GM21447 (cell line): ENCODE measurements around the gene HS1BP3.
A peak's percentile ranks its signal among the peaks of the same experiment; 100 is the strongest.

Source experiments
- ATAC-seq: cut with Tn5 transposase; IDR thresholded peaks from one replicate; pipeline ENCODE4 v1.9.1; 2021; ENCODE audit not compliant: unreplicated experiment

The HS1BP3 gene

DNA sequence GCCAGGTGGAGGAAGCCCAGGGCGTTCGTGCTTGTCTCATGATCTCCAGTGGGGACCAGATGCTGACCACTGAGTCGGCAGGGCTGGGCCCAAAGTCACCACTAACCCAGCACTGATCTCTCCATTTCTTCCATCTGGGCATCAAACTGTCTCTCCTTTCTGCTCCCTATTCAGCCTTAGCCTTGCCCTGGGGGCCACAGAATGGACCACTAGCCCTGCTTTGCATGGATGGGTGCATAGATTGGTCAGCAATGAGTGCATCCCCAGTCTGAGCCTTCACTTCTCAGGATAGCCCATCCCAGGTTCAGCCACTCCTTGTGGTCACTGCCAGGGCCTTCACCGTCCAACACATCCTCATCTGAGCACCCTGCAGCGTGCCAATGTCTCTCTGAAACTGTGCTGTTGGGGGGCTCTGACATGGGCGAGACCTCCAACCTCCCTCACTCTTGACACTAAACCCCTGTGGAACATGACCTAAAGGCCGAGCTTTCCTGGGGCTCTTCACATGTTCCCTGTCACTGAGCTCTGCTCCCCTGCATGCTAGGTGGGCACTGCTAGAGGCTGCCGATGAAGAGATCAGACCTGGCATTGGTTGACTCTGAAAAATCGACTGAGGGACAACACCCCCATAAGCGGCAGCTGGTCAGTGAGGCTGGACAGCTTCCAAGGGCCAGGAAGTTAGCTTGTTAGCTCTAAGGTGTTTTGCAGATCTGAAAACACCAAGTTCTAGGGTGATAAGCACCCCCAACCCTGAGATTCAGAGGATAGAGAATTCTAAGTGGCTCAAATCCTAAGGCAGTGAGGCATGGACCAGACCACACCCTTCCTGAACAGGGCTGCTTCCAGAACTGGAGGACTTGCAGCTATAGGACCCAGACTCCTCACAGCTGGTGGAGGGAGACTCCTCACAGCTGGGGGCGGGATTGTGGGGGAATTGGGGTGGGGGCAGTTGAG is 61.7 kb downstream of the HS1BP3 start:
- ATAC-seq: no peak

DNA sequence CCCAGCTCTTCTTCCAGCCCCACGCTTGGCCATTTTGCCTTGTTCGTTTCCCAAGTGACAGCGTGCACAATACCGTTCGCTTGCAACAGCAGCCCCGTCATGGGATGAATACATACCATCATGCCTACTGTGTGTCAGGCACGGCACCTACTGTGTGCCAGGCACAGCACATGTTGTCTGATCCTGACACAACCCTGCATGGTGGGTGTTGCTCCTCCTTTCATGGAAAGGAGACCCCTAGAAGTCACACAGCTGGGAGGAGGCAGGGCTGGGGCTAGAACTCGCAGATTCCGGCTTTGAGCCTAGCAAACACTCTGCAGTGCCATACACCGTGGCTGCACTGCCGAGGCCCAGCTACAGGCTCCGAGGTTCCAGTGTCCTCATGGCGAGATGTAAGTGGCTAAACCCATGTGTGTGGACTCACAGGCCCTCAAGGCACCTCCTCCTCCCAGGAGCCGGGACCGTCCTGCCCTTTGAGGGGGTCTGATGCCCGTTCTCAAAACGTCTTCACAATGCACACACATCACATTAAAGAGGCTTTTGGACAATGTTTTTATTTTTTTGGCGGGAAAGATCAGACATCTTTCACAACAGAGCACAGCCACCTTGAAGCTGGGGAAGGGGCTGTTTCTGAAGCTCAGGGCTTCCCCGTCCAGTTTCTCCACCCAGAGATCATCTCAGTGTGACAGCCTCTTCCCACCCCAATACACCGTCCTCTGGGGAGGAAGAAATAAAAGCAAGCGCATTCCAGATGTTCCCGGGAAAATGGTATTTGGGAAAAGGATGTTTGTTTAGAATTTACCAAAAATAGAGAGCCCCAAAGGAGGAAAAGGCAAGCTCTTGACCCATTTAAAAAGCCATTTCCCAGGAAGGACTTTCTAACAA is 64.9 kb downstream of the HS1BP3 start:
- ATAC-seq: no peak

DNA sequence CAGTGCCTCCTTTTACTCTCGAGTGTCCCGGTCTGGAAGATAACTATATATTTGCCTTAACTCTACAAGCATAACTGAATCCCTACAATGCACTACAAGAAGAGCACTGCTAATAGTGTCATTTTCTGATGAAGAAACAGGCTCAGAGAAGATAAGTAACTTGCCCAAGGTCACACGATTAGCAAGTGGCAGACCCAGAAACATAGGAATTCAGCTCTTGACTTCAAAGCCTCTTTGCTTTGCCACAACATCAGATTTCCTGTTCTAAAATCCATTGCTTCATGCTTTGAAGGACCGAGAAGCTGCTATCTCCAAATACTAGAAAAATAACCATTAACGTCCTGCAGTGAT is 65.6 kb downstream of the HS1BP3 start:
- no peak for ATAC-seq

DNA sequence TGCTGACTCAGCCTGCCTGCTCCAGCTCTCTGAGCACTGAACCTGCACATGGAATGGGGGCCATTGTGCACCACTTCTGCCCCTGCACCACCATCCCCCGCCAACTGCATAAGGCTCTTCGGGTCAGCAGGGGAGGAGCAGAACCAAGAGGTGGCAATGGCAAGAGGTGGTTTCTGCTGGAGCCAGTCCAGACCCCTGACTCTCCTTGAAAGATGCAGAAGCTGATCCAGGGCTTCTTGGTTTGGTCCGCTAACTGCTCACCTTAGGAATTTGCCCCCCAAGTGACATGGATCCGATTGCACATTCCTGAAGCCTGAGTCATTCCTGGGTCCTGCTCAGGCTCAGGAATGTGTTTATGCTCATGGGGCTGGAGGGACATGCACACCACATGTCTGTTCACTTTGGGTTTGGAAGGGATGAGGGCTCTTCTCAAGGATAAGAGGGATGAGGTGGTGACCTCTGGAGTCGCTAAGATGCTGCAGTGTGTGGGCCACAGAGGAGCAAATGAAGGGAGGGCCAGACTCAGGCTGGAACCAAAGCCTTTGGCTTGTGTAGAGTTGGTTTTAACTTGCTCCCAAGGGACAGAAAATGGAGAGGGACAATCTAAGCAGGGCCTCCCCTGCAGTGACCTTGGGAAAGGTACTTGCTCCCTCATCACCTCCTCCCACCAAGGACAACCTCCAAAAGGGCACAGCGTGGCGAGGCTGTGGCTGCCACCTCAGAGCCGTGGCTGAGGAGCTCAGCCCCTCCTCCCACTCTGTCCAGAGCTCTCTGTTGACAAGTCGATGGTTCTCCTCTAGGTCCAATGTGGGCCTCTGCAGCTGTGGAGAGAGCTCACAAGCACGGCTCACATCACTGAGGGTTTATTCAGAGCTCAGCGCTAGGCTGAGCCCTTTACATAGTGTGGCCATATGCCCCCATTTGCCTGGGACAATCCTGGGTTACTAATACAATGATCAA is 66.2 kb downstream of the HS1BP3 start:
- no peak for ATAC-seq

DNA sequence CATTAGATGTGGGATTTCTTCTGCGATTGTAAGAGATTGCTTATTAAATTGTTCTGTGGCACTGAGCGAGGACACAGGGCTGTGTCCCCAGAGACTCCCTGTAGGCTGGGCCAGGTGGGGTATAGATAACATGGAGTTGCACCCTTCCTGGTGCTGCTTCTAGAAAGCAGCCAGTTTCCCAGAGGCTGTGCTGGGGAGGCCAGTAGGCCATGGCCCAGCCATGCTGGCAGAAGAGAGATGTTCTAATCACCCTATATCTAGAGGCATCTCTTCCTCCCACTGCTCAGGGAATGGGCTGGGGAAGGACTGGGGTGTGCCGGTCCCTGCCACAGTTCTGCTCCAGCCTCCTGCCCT is 66.9 kb downstream of the HS1BP3 start:
- no peak for ATAC-seq

DNA sequence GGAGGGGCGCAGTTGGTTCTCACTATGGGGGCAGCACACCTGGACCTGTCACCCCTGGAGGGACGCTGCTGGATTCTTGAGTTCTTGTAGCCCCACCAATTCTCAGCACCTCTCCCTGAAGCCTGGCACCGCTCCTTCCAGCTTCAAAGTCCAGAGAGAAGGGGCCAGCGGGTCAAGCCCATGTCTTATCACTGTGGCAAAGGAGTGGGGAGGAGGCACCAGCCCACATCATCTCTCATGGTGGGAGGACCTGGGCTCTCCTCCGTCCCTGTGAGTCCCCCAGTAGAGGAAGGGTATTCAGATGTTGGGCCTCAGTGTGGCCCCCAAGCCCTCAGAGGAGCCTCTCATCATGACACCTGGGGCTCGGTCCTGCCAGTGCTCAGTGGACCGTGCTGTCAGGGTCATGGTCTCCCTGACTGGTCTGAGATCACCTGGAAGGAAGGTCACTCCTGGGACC is 67.4 kb downstream of the HS1BP3 start:
- ATAC-seq: no peak

DNA sequence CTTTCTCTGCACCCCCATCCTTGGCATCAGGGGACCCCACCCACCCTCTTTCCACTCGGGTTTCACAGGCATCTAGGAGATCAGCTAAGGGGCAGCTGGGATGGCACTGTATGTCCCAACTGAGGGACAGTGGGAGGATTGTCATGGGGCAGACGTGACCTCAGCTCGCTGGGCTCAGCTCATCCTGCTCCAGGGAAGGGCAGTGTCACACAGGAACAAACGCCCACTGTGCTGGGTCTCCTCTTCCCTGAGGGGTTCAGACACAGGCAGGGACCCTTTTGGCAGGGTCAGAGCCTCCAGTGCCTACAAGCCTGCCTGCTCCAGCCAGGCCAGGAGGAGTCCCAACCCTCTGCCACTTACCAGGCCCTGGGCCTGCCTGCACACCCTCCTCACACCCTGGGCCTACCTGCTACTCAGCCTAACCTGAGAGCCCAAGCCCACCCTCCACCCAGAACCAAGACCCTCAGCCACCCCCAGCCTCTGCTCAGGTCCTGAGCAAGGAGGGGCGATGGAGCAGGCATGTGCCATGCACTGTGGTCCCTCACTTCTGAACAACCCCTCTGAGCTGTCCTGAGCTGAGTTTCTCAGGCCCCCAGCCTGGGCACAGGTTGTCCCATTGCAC is 68.2 kb downstream of the HS1BP3 start:
- ATAC-seq: no peak

DNA sequence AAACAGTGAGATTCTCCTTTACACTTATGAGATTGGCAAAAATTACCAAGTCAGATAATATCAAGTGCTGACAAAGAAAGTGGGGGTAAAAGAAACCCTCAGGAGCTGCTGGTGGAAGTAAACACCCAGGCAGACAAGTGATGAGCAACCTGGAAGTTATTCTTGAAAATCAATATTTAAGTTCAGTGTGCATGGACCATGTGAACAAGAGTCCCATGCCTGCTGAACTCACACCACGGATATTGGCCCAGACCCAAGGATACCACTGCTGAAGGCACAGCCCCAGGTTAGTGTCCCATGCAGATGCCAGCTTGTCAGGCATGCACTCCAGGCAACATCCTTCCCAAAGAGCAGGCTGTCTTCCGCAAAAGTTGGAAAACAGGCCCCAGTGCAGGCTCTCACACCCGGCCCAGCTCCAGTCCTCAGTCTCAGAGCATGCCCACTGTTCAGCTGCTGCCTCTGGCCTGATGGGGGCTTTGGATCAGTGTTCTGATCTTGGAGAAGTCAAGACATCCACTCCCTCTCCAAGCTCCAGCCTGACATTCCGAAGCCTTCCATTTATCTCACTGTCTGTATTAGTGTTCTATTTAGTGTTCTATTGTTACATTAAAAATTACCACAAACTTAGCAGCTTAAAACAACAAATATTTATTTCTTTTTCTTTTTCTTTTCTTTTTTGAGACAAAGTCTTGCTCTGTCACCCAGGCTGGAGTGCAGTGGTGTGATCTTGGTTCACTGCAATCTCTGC is 70.0 kb downstream of the HS1BP3 start:
- no peak for ATAC-seq

DNA sequence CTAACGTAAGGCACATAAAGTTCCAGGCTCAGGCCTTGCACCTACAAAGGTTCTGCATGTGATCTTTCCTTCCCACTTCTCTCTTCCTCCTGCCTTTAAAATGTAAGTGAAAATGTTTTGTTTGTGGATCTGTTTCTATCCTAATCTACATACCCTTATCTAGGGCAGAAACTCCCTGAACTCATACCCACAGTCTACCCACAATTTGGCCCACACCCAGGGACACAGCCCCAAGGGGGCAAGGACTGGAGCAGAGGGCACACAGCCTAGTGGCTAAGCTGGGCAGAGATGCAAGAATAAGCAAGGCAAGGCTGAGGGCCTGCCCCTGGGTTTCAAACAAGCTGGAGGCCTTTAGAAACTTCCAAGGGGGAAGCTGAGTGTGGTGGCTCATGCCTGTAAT is 71.0 kb downstream of the HS1BP3 start:
- ATAC-seq: no peak

DNA sequence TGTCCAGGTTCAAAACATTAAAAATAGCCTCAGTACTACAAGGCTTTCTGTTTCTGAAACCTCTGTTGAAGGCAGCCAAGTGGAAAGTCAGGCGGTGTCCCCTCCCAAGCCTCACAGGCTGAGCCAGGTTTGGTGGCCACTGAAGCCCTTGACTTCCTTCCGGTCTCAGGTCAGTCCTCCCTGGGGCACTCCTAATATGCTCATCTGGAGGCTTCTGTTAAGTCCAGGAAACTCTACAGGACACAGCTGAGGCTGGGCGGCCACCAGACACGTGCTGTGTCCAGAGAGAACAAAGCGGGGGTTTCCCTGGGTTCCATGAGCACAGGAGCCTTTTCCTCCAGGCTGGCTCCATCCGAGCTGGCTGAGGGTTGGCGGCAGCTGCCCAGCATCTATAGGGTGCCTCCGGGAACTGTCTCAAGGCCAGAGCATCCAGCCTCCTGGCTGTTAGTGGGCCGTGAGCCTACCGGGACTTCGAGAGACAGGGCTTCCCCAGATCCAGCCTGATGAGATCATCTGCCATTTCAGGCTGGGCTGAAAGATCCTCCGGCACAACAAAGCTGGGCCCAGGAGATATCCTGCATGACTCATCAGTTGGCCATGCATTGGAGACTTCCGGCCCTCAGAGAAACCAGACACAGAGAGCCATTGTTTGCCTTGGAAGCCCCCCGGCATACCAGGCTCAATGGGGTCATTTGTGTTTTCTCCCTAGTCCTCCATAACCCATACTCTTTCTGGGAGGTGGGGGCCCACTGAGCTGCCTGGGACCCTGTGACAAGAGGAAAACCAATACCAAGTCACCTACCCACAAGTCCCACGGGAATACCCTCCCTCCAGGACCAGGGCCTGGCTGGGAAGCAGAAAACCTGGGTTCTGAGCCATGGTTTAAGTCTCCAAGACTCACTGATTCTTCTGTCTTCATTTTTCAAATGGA is 71.7 kb downstream of the HS1BP3 start:
- peak; percentile 78 for ATAC-seq

DNA sequence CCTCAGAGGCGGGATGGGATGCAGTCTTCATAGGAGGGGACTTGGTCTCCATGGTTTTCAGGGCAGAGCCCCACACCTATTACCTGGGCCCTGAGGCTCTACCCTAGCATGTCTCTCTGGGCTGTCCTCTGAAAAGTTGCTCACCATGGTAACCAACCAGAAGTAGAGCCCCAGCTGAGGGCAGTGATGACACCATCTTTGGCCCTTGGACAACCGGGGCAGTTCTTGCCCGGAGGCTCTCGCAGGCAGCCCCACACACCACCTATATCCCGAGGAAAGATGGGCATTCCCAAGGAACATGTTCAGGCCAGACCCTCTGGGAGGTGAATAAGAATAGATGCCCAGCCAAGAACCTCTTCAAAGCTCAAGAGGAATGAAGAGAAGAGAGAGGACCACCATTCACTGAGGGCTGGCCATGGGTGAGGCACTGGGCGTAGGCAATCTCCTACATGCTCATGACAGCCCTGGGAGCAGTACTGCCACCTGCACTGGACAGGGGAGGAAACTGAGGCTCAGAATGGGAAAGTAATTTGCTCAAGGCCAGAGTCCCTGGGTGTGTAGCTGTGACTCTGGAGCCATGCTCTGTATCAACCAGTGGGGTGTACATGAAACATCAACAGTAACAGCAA is 72.5 kb downstream of the HS1BP3 start:
- ATAC-seq: no peak

DNA sequence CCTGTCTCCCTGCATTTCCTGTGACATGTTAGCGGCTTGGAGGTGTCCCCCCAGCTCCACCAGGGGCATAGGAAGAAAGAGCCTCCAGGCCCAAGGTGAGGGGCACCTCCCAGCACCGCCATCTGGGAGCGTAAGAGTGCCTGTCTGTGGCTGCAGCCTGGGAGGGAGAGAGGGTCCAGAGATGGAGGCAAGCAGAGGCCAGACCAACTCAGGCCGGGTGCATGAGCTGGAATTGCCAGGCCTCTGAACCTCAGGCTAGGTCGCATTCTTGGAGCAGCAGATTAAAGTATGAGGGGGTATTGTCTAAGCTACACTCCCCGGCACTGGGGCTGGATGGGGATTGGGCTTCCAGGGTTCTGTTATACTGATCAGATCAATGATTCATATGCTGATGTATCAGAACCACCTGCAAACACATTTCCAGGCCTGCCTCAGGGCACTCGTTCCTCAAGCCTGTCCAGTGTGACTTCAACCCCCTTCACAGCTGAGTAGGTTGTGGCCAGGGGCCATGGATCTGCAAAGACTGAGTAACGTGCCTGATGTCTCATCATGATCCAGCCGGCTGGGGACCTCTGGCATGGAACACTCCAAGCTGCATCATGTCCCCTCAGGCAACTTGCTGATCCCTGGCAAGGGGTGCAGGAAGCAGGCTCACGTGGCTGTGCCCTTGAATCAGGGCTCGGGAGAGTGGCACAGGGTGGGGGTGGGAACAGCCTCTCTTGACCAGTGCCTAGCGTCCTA is 73.2 kb downstream of the HS1BP3 start:
- no peak for ATAC-seq

DNA sequence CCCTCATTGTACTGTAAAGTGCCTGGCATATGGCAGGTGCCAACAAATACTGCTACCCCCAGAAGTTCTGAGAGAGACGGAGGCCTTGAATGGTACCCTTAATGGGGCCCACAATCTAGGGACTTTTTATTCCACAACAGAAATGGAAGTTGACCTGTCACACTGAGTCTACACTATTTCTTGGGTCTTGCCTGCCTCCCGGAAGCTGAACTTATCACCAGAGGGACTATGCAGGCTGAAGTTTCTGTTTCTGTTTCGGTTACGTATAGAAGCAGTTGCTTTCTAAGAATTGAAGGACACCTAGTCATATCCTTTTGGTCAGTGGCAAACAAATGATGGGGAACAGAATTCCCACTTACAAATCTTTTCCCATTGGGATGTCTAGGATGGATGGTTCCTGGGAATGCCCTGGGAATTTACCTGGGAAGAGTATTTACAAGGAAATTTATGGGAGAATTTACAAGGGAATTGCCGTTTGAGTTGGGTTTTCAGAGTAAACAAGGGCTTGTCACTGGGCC is 74.2 kb downstream of the HS1BP3 start:
- peak; percentile 63 for ATAC-seq

DNA sequence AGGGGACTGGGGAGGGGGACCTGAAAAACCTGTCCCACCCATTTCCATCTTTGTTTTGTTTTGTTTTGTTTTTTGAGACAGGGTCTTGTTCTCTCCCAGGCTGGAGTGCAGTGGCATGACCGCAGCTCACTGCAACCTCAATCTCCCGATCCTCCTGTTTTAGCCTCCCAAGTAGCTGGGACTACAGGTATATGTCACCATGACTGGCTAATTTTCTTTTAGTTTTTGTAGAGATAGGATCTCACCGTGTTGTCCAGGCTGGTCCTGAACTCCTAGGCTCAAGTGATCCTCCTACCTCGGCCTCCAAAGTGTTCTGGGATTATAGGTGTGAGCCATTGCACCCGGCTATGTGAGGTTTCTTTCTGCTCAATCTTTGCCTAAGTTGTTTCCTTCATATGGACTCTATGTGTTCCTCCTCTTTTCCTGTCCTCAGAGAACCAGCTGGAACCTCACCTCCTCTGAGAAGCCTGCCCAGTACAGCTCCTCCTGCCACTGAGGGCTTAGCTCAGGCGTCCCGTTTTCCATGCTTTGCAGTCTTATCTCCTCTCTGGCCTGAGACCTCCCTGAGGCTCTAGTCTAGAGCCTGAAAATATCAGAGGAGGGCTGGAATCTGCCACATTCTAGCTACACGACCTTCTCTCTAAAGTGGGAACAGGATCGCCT is 74.8 kb downstream of the HS1BP3 start:
- no peak for ATAC-seq

DNA sequence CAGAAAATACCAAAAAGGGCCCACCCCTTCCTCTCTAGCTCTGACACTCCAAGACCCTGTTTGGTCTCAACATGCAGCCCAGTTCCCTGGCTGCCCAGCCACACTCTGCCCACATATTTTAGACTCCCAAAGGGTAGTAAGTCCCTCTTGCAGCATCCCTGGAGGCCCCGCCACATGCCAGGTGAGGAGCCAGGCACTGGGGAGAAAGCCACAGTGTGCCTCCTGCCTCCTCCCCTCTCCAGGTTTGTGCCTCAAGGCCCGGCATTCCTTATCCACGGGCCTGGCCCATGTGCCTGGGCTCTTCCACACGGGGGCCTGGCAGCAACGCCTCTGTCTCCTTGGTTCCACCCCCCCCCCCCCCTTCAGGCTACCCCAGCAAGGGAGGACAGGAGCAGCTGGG is 75.5 kb downstream of the HS1BP3 start:
- ATAC-seq: no peak

DNA sequence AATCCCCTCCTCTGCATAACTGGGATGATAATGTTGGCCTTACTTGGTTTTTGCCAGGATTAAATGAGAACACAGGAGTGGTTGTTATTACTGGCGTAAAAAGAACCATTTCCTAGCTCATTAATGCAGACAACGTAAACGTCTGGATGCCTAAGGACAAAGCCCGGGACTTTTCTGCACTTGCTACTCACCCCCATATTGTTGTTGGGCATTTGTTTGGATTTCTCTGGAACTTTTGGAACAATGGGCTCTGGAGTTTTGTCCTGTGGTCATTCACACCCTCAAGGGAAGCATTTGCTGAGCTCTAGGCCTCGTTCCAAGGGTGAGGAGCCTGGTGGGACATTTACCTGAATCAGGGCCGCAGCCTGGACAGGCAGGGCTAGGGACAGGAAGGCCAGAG is 76.0 kb downstream of the HS1BP3 start:
- ATAC-seq: no peak

DNA sequence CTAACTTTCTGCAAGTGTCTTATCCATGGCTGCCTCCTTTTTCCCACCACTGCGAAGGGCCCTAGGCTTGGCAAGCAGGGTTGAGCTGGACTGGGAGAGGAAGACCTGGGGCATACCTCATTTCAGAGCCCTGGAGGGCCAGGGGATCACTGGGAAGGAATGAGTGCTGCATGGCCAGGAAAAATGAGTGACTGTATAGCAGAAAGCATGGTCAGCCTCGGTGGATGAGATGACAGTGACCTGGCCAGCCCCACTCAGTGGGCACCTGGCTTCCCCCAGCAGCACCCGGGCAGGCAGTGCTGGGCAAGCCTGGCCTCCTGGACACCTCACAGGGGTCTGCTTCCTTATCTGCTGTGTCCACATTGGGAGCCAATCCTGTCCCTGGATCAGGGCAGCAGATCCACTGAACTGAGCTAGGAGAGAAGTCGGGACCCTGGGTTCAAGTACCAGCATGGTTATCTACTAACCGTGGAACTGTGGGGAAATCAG is 76.4 kb downstream of the HS1BP3 start:
- ATAC-seq: no peak
